PC-3 (cell line): Measurements from ENCODE around the gene SURF6. TPM values are rescaled to one million over a fixed set of nuclear protein-coding genes. Genes with fewer than 3 reads are reported as not detected.

Experiments used
- ATAC-seq: fragments of 200-7000 bp; cut with Tn5 transposase; 2 replicates; pipeline ENCODE4 v1.9.1; 2020; ENCODE audit warnings: mild to moderate bottlenecking, moderate library complexity
- BruUV-seq: library from RNA; stranded (reverse); fragments of 400-500 nt; replicated peaks from 2 replicates; lab custom pipeline; 2021; lab: Mats Ljungman, UMichigan
- CTCF ChIA-PET: fragments of 300-600 bp; sonication (Branson Sonifier 250); formaldehyde crosslinking; loops from one replicate; lab custom pipeline; 2022; ENCODE audit warnings: antibody characterized with exemption; lab: Charles Lee
- POLR2A ChIA-PET: fragments of 300-600 bp; sonication (Branson Sonifier 250); formaldehyde crosslinking; loops from one replicate; lab custom pipeline; 2022; ENCODE audit warnings: antibody characterized with exemption; ENCODE audit not compliant: unreplicated experiment; lab: Charles Lee
- DNase-seq: peaks from one replicate; pipeline ENCODE4 v3.0.0-alpha.2; 2015
- H2AFZ ChIP-seq: fragments of 300-600 bp; sonication (generic); 2 replicates; pipeline ENCODE4 v1.6.0; 2016; ENCODE audit warnings: antibody characterized with exemption, low read length
- H3F3A ChIP-seq: fragments of 300-600 bp; sonication (generic); one replicate; pipeline ENCODE4 v1.6.0; 2017; ENCODE audit warnings: antibody characterized with exemption, low read length, control low read depth, mild to moderate bottlenecking; ENCODE audit not compliant: unreplicated experiment
- H3K27ac ChIP-seq: fragments of 300-600 bp; sonication (generic); 2 replicates; pipeline ENCODE4 v1.5.1; 2016; ENCODE audit warnings: mild to moderate bottlenecking, low read length
- H3K27me3 ChIP-seq: fragments of 300-600 bp; sonication (generic); 2 replicates; pipeline ENCODE4 v1.6.1; 2016; ENCODE audit warnings: low read length, mixed read lengths
- H3K36me3 ChIP-seq: fragments of 300-600 bp; sonication (generic); 2 replicates; pipeline ENCODE4 v1.6.1; 2016; ENCODE audit warnings: low read depth, mixed run types, low read length, mixed read lengths
- H3K4me1 ChIP-seq: fragments of 300-600 bp; sonication (generic); 2 replicates; pipeline ENCODE4 v1.5.1; 2016; ENCODE audit warnings: low read length; ENCODE audit not compliant: insufficient read depth
- H3K4me2 ChIP-seq: fragments of 300-600 bp; sonication (generic); 2 replicates; pipeline ENCODE4 v1.6.0; 2016; ENCODE audit warnings: low read length
- H3K4me3 ChIP-seq: fragments of 300-600 bp; sonication (generic); 2 replicates; pipeline ENCODE4 v1.5.1; 2016; ENCODE audit warnings: mild to moderate bottlenecking, low read length, mixed read lengths
- H3K79me2 ChIP-seq: fragments of 300-600 bp; sonication (generic); 2 replicates; pipeline ENCODE4 v1.6.1; 2017; ENCODE audit warnings: low read length, mixed read lengths
- H3K9ac ChIP-seq: fragments of 300-600 bp; sonication (generic); 2 replicates; pipeline ENCODE4 v1.6.0; 2016; ENCODE audit warnings: mild to moderate bottlenecking, low read length
- H3K9me2 ChIP-seq: fragments of 300-600 bp; sonication (generic); replicated peaks from 2 replicates; pipeline ENCODE4 v1.6.1; 2016; ENCODE audit warnings: mixed run types, low read length, mixed read lengths
- H3K9me3 ChIP-seq: fragments of 300-600 bp; sonication (generic); 2 replicates; pipeline ENCODE4 v1.6.1; 2016; ENCODE audit warnings: low read length, mixed read lengths
- H4K20me1 ChIP-seq: fragments of 300-600 bp; sonication (generic); 2 replicates; pipeline ENCODE4 v1.6.1; 2016; ENCODE audit warnings: low read length, mixed read lengths
- EZH2 ChIP-seq: fragments of 300-600 bp; sonication (generic); IDR thresholded peaks from one replicate; pipeline ENCODE4 v1.6.1; 2017; ENCODE audit warnings: antibody characterized with exemption, mild to moderate bottlenecking, low read length; ENCODE audit not compliant: unreplicated experiment
- EZH2phosphoT487 ChIP-seq: fragments of 300-600 bp; sonication (generic); IDR thresholded peaks from 2 replicates; pipeline ENCODE4 v1.6.1; 2018; ENCODE audit warnings: mild to moderate bottlenecking, antibody characterized with exemption, low read length, borderline replicate concordance
- intact Hi-C: fragments of 100-400 bp; cut with micrococcal nuclease; formaldehyde crosslinking; loops from 2 replicates; pipeline ENCODE4 v1.9.0; 2023
- total RNA-seq: library from RNA; depleted of rRNA; stranded (reverse); fragments of >200 nt; gene quantifications from 2 replicates; pipeline ENCODE4 v1.2.3, GENCODE V29; 2014; rRNA removed
- TF ChIP-seq, protein P1 (sequence below): fragments of 300-600 bp; sonication (generic); conservative IDR thresholded peaks from 2 replicates; pipeline ENCODE4 v1.5.1; 2017; ENCODE audit warnings: antibody characterized with exemption, low read depth, mild to moderate bottlenecking, low read length

SURF6 gene
- total RNA-seq, 1 experiment from 2014 or later, result 28.0 TPM

DNA sequence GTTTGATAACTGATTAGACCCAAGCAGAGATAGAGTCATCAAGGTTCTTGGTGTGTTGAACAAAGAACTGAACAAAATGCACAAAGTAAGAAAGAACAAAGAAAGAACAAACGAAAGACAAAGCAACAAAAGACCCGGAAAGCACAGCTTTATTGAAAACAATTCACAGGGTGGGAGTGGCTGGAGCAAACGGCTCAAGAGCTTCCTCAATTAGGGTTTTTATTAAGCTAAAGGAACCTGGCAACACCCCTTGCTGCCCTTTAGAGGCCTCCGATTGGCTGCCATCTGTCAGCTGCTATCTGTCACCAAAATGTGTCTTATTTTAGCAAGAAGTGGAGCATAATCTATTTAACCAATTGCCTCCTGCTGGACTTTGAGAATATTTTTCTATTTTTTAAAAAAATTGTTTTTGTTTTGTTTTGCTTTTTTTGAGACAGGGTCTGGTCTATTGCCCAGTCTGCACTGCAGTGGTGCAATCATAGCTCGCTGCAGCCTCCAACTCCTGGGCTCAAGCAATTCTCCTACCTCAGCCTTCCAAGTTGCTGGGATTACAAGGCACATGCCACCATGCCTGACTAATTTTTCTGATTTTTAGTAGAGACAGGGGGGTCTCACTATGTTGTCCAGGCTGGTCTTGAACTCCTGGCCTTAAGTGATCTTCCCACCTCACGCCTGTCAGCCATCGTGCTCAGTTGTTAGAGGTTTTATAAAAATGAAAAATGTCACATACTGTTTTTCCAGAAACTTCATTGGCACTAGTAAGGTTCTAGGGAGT lies 53.3 kb downstream of the SURF6 start:
- TF ChIP-seq EZH2phosphoT487 (no peak), EZH2 (no peak)
- TF ChIP-seq, protein P1, sequence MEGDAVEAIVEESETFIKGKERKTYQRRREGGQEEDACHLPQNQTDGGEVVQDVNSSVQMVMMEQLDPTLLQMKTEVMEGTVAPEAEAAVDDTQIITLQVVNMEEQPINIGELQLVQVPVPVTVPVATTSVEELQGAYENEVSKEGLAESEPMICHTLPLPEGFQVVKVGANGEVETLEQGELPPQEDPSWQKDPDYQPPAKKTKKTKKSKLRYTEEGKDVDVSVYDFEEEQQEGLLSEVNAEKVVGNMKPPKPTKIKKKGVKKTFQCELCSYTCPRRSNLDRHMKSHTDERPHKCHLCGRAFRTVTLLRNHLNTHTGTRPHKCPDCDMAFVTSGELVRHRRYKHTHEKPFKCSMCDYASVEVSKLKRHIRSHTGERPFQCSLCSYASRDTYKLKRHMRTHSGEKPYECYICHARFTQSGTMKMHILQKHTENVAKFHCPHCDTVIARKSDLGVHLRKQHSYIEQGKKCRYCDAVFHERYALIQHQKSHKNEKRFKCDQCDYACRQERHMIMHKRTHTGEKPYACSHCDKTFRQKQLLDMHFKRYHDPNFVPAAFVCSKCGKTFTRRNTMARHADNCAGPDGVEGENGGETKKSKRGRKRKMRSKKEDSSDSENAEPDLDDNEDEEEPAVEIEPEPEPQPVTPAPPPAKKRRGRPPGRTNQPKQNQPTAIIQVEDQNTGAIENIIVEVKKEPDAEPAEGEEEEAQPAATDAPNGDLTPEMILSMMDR, result no peak
- no peaks in the 10 kb centered on the region for H4K20me1 ChIP-seq
- H3K9me2 ChIP-seq, result no peaks in the 10 kb centered on the region
- H3K4me2 ChIP-seq, result no peak overlapping the region
- DNase-seq, result no peak
- no peak overlapping the region for H3K27ac ChIP-seq
- H3K79me2 ChIP-seq, result no peaks in the 10 kb centered on the region
- H3K4me3 ChIP-seq, result no peak overlapping the region
- no peak overlapping the region for H3K9ac ChIP-seq
- ChIA-PET POLR2A (no interaction called here), CTCF (no interaction called here)
- no peak for ATAC-seq
- BruUV-seq, result no TSS peak
- no peaks in the 10 kb centered on the region for H3K36me3 ChIP-seq
- intact Hi-C loops, result no loop called here
- no peak overlapping the region for H2AFZ ChIP-seq
- no peaks in the 10 kb centered on the region for H3F3A ChIP-seq
- no peaks in the 10 kb centered on the region for H3K4me1 ChIP-seq
- H3K27me3 ChIP-seq, result peaks cover 28% of the 10 kb centered on the region
- no peaks in the 10 kb centered on the region for H3K9me3 ChIP-seq

DNA sequence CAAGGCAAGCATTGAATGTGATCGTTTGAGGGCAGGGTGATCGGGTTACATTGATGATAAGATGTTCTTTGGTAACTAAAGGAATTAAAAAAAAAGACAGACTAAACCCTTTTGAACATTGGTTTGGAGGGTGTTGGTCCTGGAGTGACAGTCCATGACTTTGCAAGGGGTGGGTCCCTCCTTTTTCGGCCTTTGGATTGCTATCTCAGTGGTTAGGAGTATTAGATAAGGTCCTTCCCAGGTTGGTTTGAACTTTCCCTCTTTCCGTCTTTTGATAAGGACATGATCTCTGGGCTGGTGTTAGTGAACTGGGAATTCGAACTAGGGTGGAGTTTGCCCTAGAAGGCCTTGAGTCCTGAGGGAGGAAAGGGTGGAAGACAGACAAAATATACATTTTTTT lies 55.6 kb downstream of the SURF6 start:
- Histone ChIP-seq H3K9me2 (no peaks in the 10 kb centered on the region), H3K27me3 (peaks cover 28% of the 10 kb centered on the region), H3K9me3 (no peaks in the 10 kb centered on the region), H3K4me2 (no peak overlapping the region), H3K79me2 (no peaks in the 10 kb centered on the region), H3K27ac (no peak overlapping the region), H3K4me3 (no peak overlapping the region), H3F3A (no peaks in the 10 kb centered on the region), H3K9ac (no peak overlapping the region), H2AFZ (no peak overlapping the region), H3K4me1 (no peaks in the 10 kb centered on the region), H3K36me3 (no peaks in the 10 kb centered on the region), H4K20me1 (no peaks in the 10 kb centered on the region)
- TF ChIP-seq, protein P1, result no peak
- TF ChIP-seq EZH2, result no peak
- no peak for TF ChIP-seq EZH2phosphoT487
- POLR2A ChIA-PET, result no interaction called here
- DNase-seq, result no peak
- CTCF ChIA-PET, result no interaction called here
- no TSS peak for BruUV-seq
- intact Hi-C loops, result no loop called here
- ATAC-seq, result no peak

Other genes with a start within 250 kb of the SURF6 start
- gene RALGDS, start 214.9 kb downstream of the SURF6 start, total RNA-seq, result 30.5 and 32.2 TPM in 2 replicates
- not detected in 2 replicates for gene GBGT1, start 172.3 kb downstream of the SURF6 start, total RNA-seq
- gene OBP2B, start 126.9 kb downstream of the SURF6 start, total RNA-seq, result not detected in 2 replicates
- not detected in 2 replicates for gene ABO, start 61.0 kb downstream of the SURF6 start, total RNA-seq
- 20.5 and 24.5 TPM in 2 replicates for gene MED22, start 11.9 kb upstream of the SURF6 start, total RNA-seq
- gene RPL7A, start 12.0 kb upstream of the SURF6 start, total RNA-seq, result 998 and 1,156 TPM in 2 replicates
- gene SURF1, start 20.3 kb upstream of the SURF6 start, total RNA-seq, result 15.7 and 28.1 TPM in 2 replicates
- gene SURF2, start 20.4 kb upstream of the SURF6 start, total RNA-seq, result 103 and 134 TPM in 2 replicates
- 161 and 173 TPM in 2 replicates for gene SURF4, start 39.9 kb upstream of the SURF6 start, total RNA-seq
- gene STKLD1, start 40.2 kb upstream of the SURF6 start, total RNA-seq, result 0.52 and 4.1 TPM in 2 replicates
- gene REXO4, start 81.8 kb upstream of the SURF6 start, total RNA-seq, result 34.1 and 37.8 TPM in 2 replicates
- 0.86 and 0.95 TPM in 2 replicates for gene ADAMTS13, start 86.2 kb upstream of the SURF6 start, total RNA-seq
- 7.5 and 10.0 TPM in 2 replicates for gene CACFD1, start 123.8 kb upstream of the SURF6 start, total RNA-seq
- 20.5 and 21.7 TPM in 2 replicates for gene SLC2A6, start 142.9 kb upstream of the SURF6 start, total RNA-seq
- gene MYMK, start 188.8 kb upstream of the SURF6 start, total RNA-seq, result not detected in 2 replicates
- not detected in 2 replicates for gene ADAMTSL2, start 198.5 kb upstream of the SURF6 start, total RNA-seq